ENCODE measurements around the gene TEDC2. TPM values are rescaled to one million over a fixed set of nuclear protein-coding genes. Genes with fewer than 3 reads are reported as not detected.

Gene TEDC2
- total and polyA plus RNA-seq, 9 of the 15 experiments (the other 6 are each of a cell fraction or from before 2014, with no cell fraction given): 0.75 to 57.0 (median 17.6) TPM

GRCh38 chr16:2422123-2422867 is 37.6 kb upstream of the TEDC2 start:
- Histone ChIP-seq H3K9me3 (replicated peaks; ENCODE audit: control insufficient read depth, insufficient read depth, low read depth, low read length) (no peaks in the 10 kb centered on the region), H3K9ac (ENCODE audit: insufficient read depth in 1 of 2, low read depth in 2 of 2, low read length in 2 of 2) (peak overlapping the region in 1 of 2 experiments; percentile 55; a peak in 1 of 4 replicates), H2AFZ (ENCODE audit: low read depth, low read length) (peak overlapping the region; percentile 75), H3K4me1 (replicated peaks in 1 of 2; ENCODE audit: control insufficient read depth in 2 of 2, insufficient read depth in 2 of 2, low read length in 2 of 2) (peaks cover 9 to 11% of the 10 kb centered on the region in 2 experiments; a peak in 4 of 5 replicates), H3K9me1 (ENCODE audit: control insufficient read depth, insufficient read depth, low read length) (no peaks in the 10 kb centered on the region), H3K27me3 (ENCODE audit: control insufficient read depth in 2 of 2, insufficient read depth in 2 of 2, low read length in 2 of 2) (no peaks in the 10 kb centered on the region), H3K36me3 (ENCODE audit: control insufficient read depth, insufficient read depth, low read length) (no peaks in the 10 kb centered on the region), H3K27ac (ENCODE audit: extremely low read depth, low read depth, low read length) (no peak overlapping the region), H4K20me1 (replicated peaks; ENCODE audit: control insufficient read depth, insufficient read depth, low read length) (no peaks in the 10 kb centered on the region), H3K4me3 (no peak overlapping the region), H3K79me2 (ENCODE audit: control insufficient read depth, insufficient read depth, low read length) (no peaks in the 10 kb centered on the region), H3K4me2 (ENCODE audit: insufficient read depth, low read length) (no peak overlapping the region; the same call in 1 of the 2 replicates)
- no TSS peak for BruUV-seq (replicated peaks)
- POLR2A ChIA-PET: no interaction called here
- WGBS (ENCODE audit: insufficient coverage, low coverage, missing lambda C conversion rate): 64% methylated on average over 7 of the region's 7 CpGs
- FAIRE-seq (no peak), ATAC-seq (no peak; the same call in 2 of the 3 replicates), DNase-seq (ENCODE audit: extremely low read depth in 1 of 4, low spot score in 3 of 4) (no peak)
- CTCF ChIA-PET (ENCODE audit: low intra/inter-chr PET ratio): interaction anchor here (1.1 to 2.1 kb wide), 2 partner anchors 79 to 82 kb away, joined by 3 to 12 read pairs; partner anchors contain the start of gene ABCA3
- intact Hi-C loops (cut with micrococcal nuclease) (no loop called here), in situ Hi-C loops (cut with MboI) (no loop called here)
- TF ChIP-seq ZNF263 (CRISPR knock-in tag; IDR thresholded peaks at IDR 0.05; ENCODE audit: borderline replicate concordance): 0 out of 2 replicates have a peak, but pooled peaks have one; percentile 4
- TF ChIP-seq MXD1 (CRISPR knock-in tag; IDR thresholded peaks at IDR 0.05; ENCODE audit: borderline replicate concordance, poor library complexity, severe bottlenecking): no peak

Measured in K562 (cell line).